Brain microvascular endothelial cell (primary cell): ENCODE results near the gene MPHOSPH6.

Source experiments
- DNase-seq: peaks from one replicate; pipeline ENCODE4 v3.0.0-alpha.2; 2020
- H3K27ac ChIP-seq: fragments of 250-450 bp; sonication (Bioruptor Pico); 2 replicates; pipeline ENCODE4 v1.5.1; 2020; ENCODE audit warnings: mild to moderate bottlenecking, moderate library complexity
- H3K27me3 ChIP-seq: fragments of 250-450 bp; sonication (Bioruptor Pico); replicated peaks from 2 replicates; pipeline ENCODE4 v1.5.1; 2020; ENCODE audit warnings: mild to moderate bottlenecking
- H3K36me3 ChIP-seq: fragments of 250-450 bp; sonication (Bioruptor Pico); replicated peaks from 2 replicates; pipeline ENCODE4 v1.5.1; 2020; ENCODE audit warnings: mild to moderate bottlenecking
- H3K4me3 ChIP-seq: 2 replicates; pipeline ENCODE4 v1.5.1; 2011; ENCODE audit warnings: low read depth, mild to moderate bottlenecking, control low read depth, low read length, moderate library complexity
- in situ Hi-C: cut with HindIII; loops from 2 replicates; pipeline ENCODE4 v1.10.0; 2017; ENCODE audit warnings: low sequenced_read_pairs, low pct_ligation_motif_present
- TF ChIP-seq, protein P1 (sequence below): IDR thresholded peaks from 2 replicates; pipeline ENCODE4 v1.5.1; 2011; ENCODE audit warnings: low read depth, mild to moderate bottlenecking, moderate library complexity, low read length, control low read depth, inconsistent platforms; ENCODE audit errors: missing control alignments

The MPHOSPH6 gene

DNA sequence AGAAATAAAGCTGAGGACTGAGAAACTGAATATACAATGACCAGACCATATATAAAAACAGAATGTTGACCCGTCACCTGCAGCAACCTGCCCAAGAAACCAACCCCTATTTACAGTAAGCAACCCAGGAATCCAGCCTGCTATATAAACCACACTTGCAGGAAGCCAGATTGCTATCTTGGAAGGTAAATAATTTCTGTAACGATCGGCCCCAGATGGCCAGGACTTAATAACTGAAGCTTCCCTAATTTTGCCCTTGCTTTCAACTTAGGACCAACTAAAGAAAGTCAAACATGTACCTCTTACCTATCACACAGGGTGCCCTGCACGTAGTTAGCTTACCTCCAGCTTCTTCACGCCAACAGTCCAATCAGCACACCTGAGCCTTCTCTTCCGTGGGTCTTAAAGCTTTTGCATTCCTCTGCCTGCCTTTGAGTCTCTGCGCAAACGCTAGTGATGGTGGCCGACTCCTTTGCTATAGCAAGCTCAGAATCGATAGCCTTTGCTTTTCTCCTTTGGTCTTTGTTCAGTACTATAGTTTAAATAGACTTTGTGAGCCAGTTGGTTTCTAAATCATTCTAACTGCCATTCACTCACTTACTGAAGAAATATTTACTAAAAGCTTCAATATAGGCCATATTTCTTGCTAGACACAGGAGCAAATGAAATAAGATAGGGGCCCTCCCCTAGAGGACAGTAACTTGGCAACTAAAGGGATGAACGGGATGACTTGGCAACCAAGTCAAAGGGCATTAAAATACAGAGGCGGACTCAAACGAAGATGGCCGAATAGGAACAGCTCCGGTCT lies 31.3 kb downstream of the MPHOSPH6 start:
- no peaks in the 10 kb centered on the region for H3K27me3 ChIP-seq
- TF ChIP-seq, protein P1, sequence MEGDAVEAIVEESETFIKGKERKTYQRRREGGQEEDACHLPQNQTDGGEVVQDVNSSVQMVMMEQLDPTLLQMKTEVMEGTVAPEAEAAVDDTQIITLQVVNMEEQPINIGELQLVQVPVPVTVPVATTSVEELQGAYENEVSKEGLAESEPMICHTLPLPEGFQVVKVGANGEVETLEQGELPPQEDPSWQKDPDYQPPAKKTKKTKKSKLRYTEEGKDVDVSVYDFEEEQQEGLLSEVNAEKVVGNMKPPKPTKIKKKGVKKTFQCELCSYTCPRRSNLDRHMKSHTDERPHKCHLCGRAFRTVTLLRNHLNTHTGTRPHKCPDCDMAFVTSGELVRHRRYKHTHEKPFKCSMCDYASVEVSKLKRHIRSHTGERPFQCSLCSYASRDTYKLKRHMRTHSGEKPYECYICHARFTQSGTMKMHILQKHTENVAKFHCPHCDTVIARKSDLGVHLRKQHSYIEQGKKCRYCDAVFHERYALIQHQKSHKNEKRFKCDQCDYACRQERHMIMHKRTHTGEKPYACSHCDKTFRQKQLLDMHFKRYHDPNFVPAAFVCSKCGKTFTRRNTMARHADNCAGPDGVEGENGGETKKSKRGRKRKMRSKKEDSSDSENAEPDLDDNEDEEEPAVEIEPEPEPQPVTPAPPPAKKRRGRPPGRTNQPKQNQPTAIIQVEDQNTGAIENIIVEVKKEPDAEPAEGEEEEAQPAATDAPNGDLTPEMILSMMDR, result no peak
- H3K27ac ChIP-seq, result no peak overlapping the region
- in situ Hi-C loops, result no loop called here
- H3K36me3 ChIP-seq, result no peaks in the 10 kb centered on the region
- no peak for DNase-seq
- no peak overlapping the region for H3K4me3 ChIP-seq

DNA sequence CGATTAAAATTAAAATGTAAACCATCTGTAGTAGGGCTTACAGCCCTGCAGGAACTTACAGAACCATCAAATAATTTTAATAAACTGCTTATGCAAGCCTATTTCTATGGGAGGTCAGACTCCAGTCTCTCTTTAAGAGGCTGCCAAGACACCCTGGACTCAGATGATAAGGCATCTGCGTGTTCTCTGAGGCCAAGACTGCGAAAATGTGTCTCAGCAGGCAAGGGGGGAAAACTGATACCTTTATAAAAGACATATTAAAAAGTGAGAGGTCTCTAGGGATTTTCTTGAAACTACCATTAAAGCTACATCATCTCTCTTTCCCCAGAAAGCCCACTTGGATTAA lies 32.2 kb downstream of the MPHOSPH6 start:
- in situ Hi-C loops, result no loop called here
- Histone ChIP-seq H3K4me3 (no peak overlapping the region), H3K27me3 (no peaks in the 10 kb centered on the region), H3K36me3 (no peaks in the 10 kb centered on the region), H3K27ac (no peak overlapping the region)
- TF ChIP-seq, protein P1, result no peak
- no peak for DNase-seq

DNA sequence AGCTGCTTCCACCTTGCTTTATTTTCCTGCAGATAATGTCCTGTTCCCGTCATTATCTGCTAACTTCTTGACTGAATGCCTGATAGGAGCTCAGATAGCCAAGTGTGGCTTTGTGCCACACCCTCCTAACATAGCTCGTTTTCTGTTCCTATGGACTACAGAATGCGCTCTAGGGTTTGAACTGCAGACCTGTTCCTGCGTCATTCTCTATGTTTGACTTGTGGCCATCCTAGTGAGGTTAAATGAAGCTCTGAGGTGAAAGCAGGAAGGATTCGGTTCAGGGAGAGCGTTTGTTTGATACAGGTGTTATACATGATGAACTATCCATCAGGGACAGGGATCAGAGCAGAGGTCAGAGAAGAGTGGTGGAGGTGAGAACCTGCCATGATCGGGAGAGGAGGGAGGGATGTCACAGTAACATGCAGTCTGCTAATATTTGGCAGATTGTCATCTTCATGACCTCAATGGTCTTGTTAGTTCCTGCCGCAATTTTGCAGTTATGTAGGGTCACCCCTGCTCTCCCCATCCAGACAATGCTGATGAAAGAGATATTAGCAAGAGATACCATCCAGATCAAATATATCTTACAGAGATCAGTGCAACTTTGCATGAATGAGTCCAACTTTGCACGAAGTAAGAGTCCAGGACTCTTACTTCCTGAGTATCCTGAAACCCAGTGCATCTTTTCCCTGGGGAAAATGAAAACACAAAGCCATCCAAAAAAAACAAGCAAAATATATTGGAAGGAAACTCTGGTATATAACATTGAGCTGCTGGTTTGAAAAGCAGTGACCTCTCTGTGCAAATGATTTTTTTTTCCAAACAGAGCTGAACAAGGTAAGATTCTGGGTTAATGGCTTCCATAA lies 32.8 kb downstream of the MPHOSPH6 start:
- Histone ChIP-seq H3K27me3 (no peaks in the 10 kb centered on the region), H3K36me3 (no peaks in the 10 kb centered on the region), H3K4me3 (no peak overlapping the region), H3K27ac (no peak overlapping the region)
- TF ChIP-seq, protein P1, result no peak
- in situ Hi-C loops, result no loop called here
- no peak for DNase-seq

DNA sequence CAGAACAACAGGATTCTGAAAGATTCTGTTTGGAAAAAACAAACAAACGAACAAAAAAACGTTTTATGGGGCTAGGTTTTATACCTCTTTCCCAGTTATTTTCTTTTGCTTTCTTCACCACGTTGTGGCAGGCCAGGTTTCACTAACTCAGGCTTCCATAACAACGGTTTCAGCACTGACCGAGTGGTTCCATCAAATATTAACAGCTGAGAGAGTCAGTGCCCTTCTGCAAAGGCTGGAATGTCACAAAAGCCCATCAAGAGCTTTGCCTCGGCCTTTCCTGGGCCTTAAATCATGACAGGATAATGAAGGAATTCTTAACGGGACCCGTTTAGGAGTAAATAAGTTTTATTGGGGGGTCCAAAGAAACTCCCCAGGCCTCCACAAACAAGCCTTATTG lies 34.2 kb downstream of the MPHOSPH6 start:
- in situ Hi-C loops, result no loop called here
- Histone ChIP-seq H3K4me3 (no peak overlapping the region), H3K27me3 (no peaks in the 10 kb centered on the region), H3K27ac (no peak overlapping the region), H3K36me3 (no peaks in the 10 kb centered on the region)
- DNase-seq, result no peak
- TF ChIP-seq, protein P1, result no peak

DNA sequence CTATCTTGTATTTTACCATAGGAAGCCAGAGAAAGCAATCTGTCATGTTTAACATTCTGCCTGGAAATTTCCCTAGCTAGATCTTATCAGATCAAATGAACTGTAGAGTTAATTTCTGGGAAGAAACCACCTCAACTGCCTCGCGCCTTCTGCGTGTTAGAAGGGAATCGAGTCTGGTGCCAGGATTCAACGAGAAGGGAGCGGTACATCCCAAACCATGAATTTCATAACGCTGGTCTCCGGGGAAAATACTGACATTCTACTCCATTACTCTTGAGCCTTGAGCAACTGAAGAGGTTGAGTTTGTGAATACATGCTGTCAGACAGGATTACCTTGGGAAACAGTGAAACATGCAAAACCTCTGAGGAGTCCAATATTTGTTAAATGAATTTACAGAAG lies 35.2 kb downstream of the MPHOSPH6 start:
- in situ Hi-C loops, result no loop called here
- H3K27ac ChIP-seq, result no peak overlapping the region

More for the DNA sequence above, 35.2 kb downstream of the MPHOSPH6 start:
- TF ChIP-seq, protein P1, result no peak
- H3K36me3 ChIP-seq, result no peaks in the 10 kb centered on the region
- no peaks in the 10 kb centered on the region for H3K27me3 ChIP-seq
- DNase-seq, result no peak
- no peak overlapping the region for H3K4me3 ChIP-seq
